Parietal lobe (tissue), 2 donors: Measurements from ENCODE around the gene TREX2. TPM values are rescaled to one million over a fixed set of nuclear protein-coding genes. Genes with fewer than 3 reads are reported as not detected.

Source experiments
- small RNA-seq: library from RNA; depleted of rRNA; stranded (forward); fragments of <200 nt; gene quantifications from one replicate; pipeline ENCODE3, GENCODE V24; 2014; ENCODE audit warnings: low replicate concordance
- total RNA-seq: library from RNA; depleted of rRNA; stranded (reverse); fragments of >200 nt; gene quantifications from one replicate; pipeline ENCODE4 v1.2.3, GENCODE V29; 2014

TREX2 gene, protein sequence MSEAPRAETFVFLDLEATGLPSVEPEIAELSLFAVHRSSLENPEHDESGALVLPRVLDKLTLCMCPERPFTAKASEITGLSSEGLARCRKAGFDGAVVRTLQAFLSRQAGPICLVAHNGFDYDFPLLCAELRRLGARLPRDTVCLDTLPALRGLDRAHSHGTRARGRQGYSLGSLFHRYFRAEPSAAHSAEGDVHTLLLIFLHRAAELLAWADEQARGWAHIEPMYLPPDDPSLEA
- 1.9 TPM for total RNA-seq

DNA sequence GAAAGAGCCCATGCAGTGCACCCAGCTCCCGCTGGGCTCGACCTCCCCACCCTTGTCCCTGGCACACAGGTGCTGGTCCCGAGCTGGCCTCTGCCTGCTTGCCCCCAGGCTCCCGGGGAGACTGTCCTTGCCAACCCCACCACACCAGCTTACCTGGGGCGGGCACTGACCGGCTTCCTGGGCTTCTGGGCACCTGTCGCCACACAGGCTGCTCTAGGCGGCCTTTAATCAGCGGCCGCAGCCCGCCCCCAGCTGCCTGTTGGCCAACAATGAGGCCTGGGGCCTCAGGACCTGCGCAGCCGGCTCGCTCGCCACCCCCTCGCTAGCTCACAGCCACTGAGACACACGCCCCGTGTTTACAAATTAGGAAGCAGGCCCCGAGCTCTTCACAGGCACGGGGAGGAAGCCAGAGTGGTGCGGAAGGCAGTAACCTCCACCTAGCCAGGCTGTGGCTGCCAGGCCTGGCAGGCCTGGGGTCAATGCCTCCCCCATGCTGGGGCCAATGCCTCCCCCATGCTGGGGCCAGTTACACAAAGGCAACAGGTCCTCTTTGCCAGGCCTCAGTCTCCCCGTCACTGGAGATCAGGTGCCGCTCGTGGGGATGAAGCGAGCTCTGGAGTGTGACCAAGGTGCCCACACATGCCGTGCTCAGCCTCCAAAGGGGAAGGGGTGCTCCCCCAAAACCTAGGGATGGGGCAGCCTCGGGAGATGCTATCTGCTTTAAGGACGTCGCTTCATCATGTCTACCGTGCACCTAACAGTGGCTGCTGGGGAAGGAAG is at the start of gene TREX2:
TREX2 (minus strand) TSS at position 201 of the 780 bp plus-strand sequence. CDS start 626 bp downstream, outside the sequence.

DNA sequence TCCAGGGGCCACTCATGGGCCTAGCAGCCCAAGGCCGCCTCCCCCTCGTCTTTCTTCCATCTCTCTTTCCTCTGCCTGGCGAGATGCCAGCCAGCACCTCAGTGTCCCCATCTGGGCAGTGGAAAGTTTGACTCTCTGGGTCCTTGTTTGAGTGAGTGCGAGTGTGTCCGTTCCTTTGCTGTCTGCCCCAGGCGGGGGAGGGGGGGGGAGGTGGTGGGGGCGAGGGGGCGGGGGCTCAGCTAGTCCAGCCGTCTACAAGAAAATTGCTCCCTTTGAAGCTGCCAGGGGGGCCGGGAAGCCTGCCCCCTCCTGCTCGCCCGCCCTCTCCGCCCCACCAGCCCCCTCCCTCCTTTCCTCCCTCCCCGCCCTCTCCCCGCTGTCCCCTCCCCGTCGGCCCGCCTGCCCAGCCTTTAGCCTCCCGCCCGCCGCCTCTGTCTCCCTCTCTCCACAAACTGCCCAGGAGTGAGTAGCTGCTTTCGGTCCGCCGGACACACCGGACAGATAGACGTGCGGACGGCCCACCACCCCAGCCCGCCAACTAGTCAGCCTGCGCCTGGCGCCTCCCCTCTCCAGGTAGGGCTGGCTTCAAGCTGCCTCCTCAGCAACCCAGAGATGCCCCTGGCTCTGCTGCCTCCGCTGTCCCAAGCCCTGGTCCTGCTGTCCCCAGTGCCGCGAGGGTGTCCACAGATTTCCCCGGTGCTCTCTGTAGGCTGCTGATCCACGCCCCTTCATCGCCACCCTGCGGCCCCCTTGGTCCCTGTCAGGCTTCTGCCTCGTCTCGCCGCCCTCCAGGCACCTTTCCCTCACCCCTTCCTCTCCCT is 48.9 kb upstream of the TREX2 start, which contains the start of gene BGN:
BGN (plus strand) TSS at position 440 of the 821 bp plus-strand sequence. CDS start 9,652 bp downstream, outside the sequence.

GRCh38 chrX:153470411-153471363 is 24.8 kb upstream of the TREX2 start, which contains the start of gene HAUS7:
HAUS7 (minus strand) TSS chrX:153470576; CDS start chrX:153470557, 19 bp downstream.

GRCh38 chrX:153411255-153411987 is 34.4 kb downstream of the TREX2 start, which contains the start of gene ZFP92:
ZFP92 (plus strand) TSS chrX:153411472; CDS start chrX:153418323, 6,851 bp downstream.

GRCh38 chrX:153401133-153401764 is 44.6 kb downstream of the TREX2 start, which contains the start of gene PNMA6E:
PNMA6E (minus strand) TSS chrX:153401350; CDS start chrX:153398849, 2,501 bp downstream.

Small RNA genes lying within 50 kb of the gene (small RNA-seq; reads per million reads assigned to genes)
- gene RN7SL667P, result not detected

Other genes starting within 250 kb of the TREX2 start
- not detected for gene PNMA6F, start 124.3 kb downstream of the TREX2 start, total RNA-seq
- gene ZNF275, start 111.9 kb downstream of the TREX2 start, total RNA-seq, result 13.8 TPM
- not detected for gene PNMA6E, start 44.7 kb downstream of the TREX2 start, total RNA-seq
- 1.9 TPM for gene ZFP92, start 34.6 kb downstream of the TREX2 start, total RNA-seq
- gene HAUS7, start 24.5 kb upstream of the TREX2 start, total RNA-seq, result 11.0 TPM
- gene BGN, start 48.9 kb upstream of the TREX2 start, total RNA-seq, result 4.7 TPM
- 11.6 TPM for gene ATP2B3, start 71.6 kb upstream of the TREX2 start, total RNA-seq
- 15.7 TPM for gene CCNQ, start 153.1 kb upstream of the TREX2 start, total RNA-seq
- gene DUSP9, start 201.1 kb upstream of the TREX2 start, total RNA-seq, result 1.6 TPM
- 33.8 TPM for gene PNCK, start 227.8 kb upstream of the TREX2 start, total RNA-seq
- gene SLC6A8, start 241.9 kb upstream of the TREX2 start, total RNA-seq, result 19.4 TPM